AG10803 (cell line): ENCODE results near the gene C1orf159.

Experiments
- DNase-seq: peaks from one replicate; pipeline ENCODE4 v3.0.0; 2010; ENCODE audit warnings: low read depth
- H3K4me3 ChIP-seq: 2 replicates; pipeline ENCODE4 v1.5.1; 2011; ENCODE audit warnings: mild to moderate bottlenecking, low read length, control low read depth
- CTCF ChIP-seq: conservative IDR thresholded peaks from 2 replicates; pipeline ENCODE4 v1.5.1; 2011; ENCODE audit warnings: mild to moderate bottlenecking, low read length, control low read depth, inconsistent platforms

The C1orf159 gene

GRCh38 chr1:1120096-1120495 is 4.2 kb upstream of the C1orf159 start:
- TF ChIP-seq CTCF, result no peak
- no peak for DNase-seq
- H3K4me3 ChIP-seq, result no peak overlapping the region

GRCh38 chr1:1119272-1119890 is 3.5 kb upstream of the C1orf159 start:
- H3K4me3 ChIP-seq, result no peak overlapping the region
- no peak for TF ChIP-seq CTCF
- no peak for DNase-seq

- TF ChIP-seq CTCF, result no peak
- H3K4me3 ChIP-seq, result no peak overlapping the region
- DNase-seq, result no peak
These were observed 3.0 kb upstream of the C1orf159 start for GRCh38 chr1:1118876-1119220.

- DNase-seq, result no peak
- no peak for TF ChIP-seq CTCF
- H3K4me3 ChIP-seq, result no peak overlapping the region
These were observed 2.4 kb upstream of the C1orf159 start for GRCh38 chr1:1118011-1118875.

GRCh38 chr1:1117469-1117831 is 1.6 kb upstream of the C1orf159 start:
- DNase-seq, result no peak
- TF ChIP-seq CTCF, result no peak
- no peak overlapping the region for H3K4me3 ChIP-seq

GRCh38 chr1:1116701-1117468 is 996 bp upstream of the C1orf159 start:
- DNase-seq, result no peak
- no peak for TF ChIP-seq CTCF
- peak overlapping the region; percentile 55 for H3K4me3 ChIP-seq
